BLaER1 (cell line): ENCODE results near the gene MOB3B.

Source experiments
- H3K27ac ChIP-seq: shearing (Covaris generic); formaldehyde crosslinking; 2 replicates; pipeline ENCODE4 v1.8.1; 2022
- H3K27me3 ChIP-seq: shearing (Covaris generic); formaldehyde crosslinking; 2 replicates; pipeline ENCODE4 v1.8.1; 2022
- H3K36me3 ChIP-seq: shearing (Covaris generic); formaldehyde crosslinking; 2 replicates; pipeline ENCODE4 v1.8.1; 2022
- H3K4me1 ChIP-seq: shearing (Covaris generic); formaldehyde crosslinking; 2 replicates; pipeline ENCODE4 v1.8.1; 2022
- H3K4me2 ChIP-seq: shearing (Covaris generic); formaldehyde crosslinking; 2 replicates; pipeline ENCODE4 v1.8.1; 2022
- H3K4me3 ChIP-seq: shearing (Covaris generic); formaldehyde crosslinking; 2 replicates; pipeline ENCODE4 v1.8.1; 2022
- H3K9ac ChIP-seq: shearing (Covaris generic); formaldehyde crosslinking; 2 replicates; pipeline ENCODE4 v1.8.1; 2022
- H3K9me3 ChIP-seq: shearing (Covaris generic); formaldehyde crosslinking; 2 replicates; pipeline ENCODE4 v1.8.1; 2022
- H4K20me1 ChIP-seq: shearing (Covaris generic); formaldehyde crosslinking; 2 replicates; pipeline ENCODE4 v1.8.1; 2022
- Cebpa-rat ChIP-seq: shearing (Covaris generic); IDR thresholded peaks from 2 replicates; pipeline ENCODE4 v1.8.1; 2022

MOB3B gene

DNA sequence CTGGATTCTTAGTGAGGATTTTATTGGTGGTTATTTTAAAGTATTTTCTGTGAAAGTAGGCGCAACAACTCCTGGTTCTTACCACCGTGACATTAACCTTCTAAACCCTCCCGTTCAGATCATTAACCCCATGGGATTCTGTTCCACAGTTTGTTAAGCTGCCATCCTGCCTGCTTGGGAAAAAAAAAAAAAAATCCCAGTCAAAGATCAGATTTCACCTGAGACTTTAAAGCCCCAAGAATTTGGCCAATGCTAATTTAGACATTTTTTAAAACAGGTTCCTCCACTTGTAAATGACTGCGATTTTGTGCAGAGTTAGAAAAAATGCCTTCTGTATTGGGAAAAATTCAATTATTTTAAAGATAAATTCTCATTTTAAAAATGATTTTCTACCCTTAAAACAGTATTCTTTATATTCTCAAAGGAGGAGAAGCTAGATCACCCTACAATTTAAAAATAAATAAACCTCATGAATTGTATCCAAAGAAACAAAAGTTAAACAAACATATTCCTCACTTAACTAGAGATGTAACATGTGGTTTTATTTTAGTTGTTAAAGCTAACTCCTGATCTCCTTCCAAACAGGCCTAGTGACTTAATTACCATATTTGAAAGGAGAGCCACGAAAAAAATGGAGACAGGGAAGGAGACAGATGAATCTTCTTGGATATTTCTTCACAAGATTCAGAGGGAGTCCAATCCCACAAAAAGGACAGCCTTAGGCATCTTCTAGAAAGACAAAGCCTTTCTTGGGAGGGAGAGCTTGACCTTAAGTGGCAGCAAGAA, 98.7 kb downstream of the MOB3B start:
- H3K9ac ChIP-seq, result no peak overlapping the region
- no peaks in the 10 kb centered on the region for H3K9me3 ChIP-seq
- no peak overlapping the region for H3K4me2 ChIP-seq
- no peak overlapping the region for H3K27ac ChIP-seq
- no peaks in the 10 kb centered on the region for H3K27me3 ChIP-seq
- no peak overlapping the region for H3K4me3 ChIP-seq
- H3K4me1 ChIP-seq, result peaks cover 18% of the 10 kb centered on the region
- no peaks in the 10 kb centered on the region for H3K36me3 ChIP-seq
- no peaks in the 10 kb centered on the region for H4K20me1 ChIP-seq
- no peak for TF ChIP-seq Cebpa-rat

DNA sequence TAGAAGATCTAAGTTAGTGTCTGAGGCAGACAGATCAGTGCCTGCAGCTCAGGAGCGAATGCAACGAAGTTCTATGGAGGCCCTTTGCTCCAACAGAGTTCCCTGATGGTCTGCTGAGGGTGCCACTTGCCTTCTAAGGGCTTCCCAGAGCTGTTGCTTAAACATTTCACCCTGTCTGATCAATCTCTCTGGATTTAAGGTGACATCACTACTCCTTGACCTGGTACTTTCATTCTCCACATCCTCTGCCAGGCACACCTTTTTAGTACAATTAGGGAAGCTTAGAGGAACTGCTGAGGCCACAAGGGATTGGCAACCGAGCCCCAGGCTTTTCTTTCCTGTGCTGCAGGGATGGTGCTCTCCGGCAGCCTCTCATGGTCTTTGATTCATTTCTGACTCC, 99.7 kb downstream of the MOB3B start:
- Histone ChIP-seq H4K20me1 (no peaks in the 10 kb centered on the region), H3K4me3 (no peak overlapping the region), H3K9me3 (no peaks in the 10 kb centered on the region), H3K27ac (no peak overlapping the region), H3K4me1 (peaks cover 18% of the 10 kb centered on the region), H3K4me2 (peak overlapping the region; percentile 18; the same call in 1 of the 2 replicates), H3K9ac (no peak overlapping the region), H3K36me3 (no peaks in the 10 kb centered on the region), H3K27me3 (no peaks in the 10 kb centered on the region)
- no peak for TF ChIP-seq Cebpa-rat

DNA sequence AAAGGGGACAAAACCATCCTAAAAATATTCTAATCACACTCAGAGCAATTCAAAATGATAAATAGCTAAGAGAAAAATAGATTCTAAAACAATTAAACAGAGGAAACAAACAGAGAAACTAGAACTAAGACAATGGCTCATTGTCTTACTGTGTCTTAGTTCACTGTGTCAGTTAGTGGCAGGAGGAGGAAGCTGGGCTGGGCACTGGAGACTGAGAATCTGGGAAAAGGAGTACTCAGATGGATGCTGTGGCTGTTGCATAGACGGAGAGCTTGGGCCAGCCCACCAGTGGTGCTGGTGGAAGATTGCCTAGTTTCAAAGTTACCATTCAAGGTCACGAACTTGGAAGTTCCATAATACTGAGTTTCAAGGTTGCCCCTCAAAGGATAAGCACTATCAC, 100.2 kb downstream of the MOB3B start:
- Histone ChIP-seq H3K4me1 (peaks cover 18% of the 10 kb centered on the region), H3K9ac (no peak overlapping the region), H3K27ac (no peak overlapping the region), H4K20me1 (no peaks in the 10 kb centered on the region), H3K27me3 (no peaks in the 10 kb centered on the region), H3K9me3 (no peaks in the 10 kb centered on the region), H3K4me3 (no peak overlapping the region), H3K4me2 (no peak overlapping the region), H3K36me3 (no peaks in the 10 kb centered on the region)
- TF ChIP-seq Cebpa-rat, result no peak

DNA sequence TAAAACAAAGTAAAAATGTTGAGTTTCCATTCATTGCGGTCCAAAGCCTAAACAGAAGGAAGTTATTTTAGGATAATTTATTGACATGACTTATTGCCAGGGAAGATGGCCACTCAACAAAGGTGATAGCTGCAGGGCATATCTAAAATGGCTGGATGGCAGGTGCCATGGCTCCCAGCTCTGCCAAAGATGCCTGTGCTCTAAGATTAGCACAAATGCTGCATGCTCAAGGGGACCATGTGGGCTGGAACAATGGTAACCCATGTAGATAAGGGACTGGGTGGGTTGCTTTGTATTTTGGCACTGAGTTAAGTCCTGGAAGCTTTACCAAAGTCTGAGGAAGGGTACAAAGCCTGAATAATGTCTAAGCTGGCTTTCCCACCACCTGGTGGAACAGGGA, 101.1 kb downstream of the MOB3B start:
- H3K4me2 ChIP-seq, result no peak overlapping the region
- no peaks in the 10 kb centered on the region for H3K9me3 ChIP-seq
- H4K20me1 ChIP-seq, result no peaks in the 10 kb centered on the region
- H3K9ac ChIP-seq, result no peak overlapping the region
- no peak for TF ChIP-seq Cebpa-rat
- no peak overlapping the region for H3K27ac ChIP-seq
- peaks cover 18% of the 10 kb centered on the region for H3K4me1 ChIP-seq
- no peak overlapping the region for H3K4me3 ChIP-seq
- H3K36me3 ChIP-seq, result no peaks in the 10 kb centered on the region
- H3K27me3 ChIP-seq, result no peaks in the 10 kb centered on the region

DNA sequence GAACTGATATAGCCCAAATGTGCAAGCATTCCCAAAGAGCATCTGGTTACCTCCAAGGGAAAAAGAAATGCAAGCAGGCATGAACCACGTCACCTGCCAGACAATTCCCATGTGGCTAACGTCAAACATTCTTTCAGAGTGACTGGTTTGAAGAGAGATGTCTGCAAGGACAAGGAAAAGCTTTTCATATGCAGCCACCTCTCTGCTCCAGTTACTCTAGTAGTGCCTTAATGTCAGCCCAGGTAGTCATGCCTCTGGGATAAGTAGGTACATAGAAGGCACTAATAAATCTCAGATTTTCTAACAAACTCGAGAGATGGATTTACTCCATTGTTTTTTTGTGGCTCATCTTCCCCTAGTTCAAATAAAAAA, 102.4 kb downstream of the MOB3B start:
- TF ChIP-seq Cebpa-rat, result no peak
- H3K9me3 ChIP-seq, result no peaks in the 10 kb centered on the region
- no peaks in the 10 kb centered on the region for H3K27me3 ChIP-seq
- H3K9ac ChIP-seq, result no peak overlapping the region
- H3K36me3 ChIP-seq, result no peaks in the 10 kb centered on the region
- no peak overlapping the region for H3K4me3 ChIP-seq
- no peak overlapping the region for H3K27ac ChIP-seq
- peaks cover 12% of the 10 kb centered on the region for H3K4me1 ChIP-seq
- no peak overlapping the region for H3K4me2 ChIP-seq
- no peaks in the 10 kb centered on the region for H4K20me1 ChIP-seq

DNA sequence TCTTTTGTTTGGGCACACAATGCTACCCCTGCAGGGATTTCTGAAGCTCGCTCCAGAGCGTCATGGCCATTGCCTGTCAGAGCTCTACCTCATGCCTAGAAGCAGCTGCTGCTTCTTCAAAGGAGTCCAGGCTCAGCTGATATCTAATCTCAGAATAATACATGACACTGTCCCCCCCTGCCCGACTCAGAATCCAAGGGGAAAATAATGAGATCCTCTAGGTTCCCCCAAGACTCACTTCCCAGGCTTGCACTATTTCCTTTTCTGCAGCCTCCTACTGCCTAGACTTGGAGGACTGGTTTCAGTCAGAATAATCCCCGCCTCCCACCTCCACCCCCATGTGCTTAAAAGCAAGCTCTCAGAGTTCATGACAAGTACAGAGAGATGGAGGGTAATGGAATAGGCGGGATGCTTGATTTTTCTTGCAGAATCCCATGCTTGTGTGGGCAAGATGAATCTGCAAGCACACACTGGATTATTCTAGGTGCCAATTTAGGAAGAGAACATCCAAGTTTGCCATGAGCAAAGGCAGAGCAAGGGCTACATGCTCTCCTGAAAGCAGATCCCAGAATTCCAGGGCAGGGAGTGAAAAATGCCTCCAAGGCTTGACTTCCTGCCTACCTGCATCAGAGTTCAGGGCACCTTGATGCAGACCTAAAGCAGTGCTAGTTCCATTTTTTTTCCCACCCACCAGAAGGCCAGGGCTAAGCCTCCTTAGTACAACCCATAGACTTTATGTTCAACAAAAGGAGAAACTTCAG, 102.9 kb downstream of the MOB3B start:
- Histone ChIP-seq H3K4me3 (no peak overlapping the region), H3K4me1 (peaks cover 6% of the 10 kb centered on the region; the same call in 1 of the 2 replicates), H3K9me3 (no peaks in the 10 kb centered on the region), H3K27ac (no peak overlapping the region), H4K20me1 (no peaks in the 10 kb centered on the region), H3K27me3 (no peaks in the 10 kb centered on the region), H3K36me3 (no peaks in the 10 kb centered on the region), H3K9ac (no peak overlapping the region), H3K4me2 (no peak overlapping the region)
- TF ChIP-seq Cebpa-rat, result no peak

DNA sequence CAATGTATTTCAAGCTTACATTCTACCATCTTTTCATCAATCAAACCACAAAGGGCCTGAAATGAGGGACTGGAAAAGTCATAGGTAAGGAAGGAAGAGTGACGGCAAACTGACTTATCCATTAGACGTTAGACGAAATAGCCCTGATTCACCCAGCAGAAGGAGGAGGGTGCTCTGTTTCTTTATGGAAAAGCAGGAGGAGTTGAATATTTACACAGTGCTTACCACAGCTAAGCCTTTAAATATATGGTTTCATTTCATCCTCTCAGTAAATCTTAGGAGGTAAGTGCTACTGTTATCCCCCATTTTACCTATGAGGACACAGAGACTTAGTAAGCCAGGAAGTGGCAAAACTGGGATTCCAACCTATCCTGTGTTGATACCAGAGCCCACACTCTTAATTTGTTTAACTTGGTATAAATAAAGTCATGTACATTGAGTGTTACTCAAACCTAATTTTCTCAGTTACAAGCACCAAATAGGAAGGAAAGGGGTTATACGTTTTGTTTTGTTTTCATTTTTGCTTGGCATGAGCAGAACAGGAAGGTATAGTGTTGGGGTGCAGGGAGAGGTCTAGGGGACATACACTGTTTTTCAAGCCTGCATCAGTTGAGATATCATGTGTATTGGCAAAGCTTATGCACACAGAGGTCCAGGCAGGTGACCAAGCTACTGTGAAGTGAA, 103.6 kb downstream of the MOB3B start:
- no peak for TF ChIP-seq Cebpa-rat
- Histone ChIP-seq H3K9ac (no peak overlapping the region), H3K36me3 (no peaks in the 10 kb centered on the region), H3K27ac (no peak overlapping the region), H3K4me1 (peaks cover 6% of the 10 kb centered on the region; the same call in 1 of the 2 replicates), H3K4me2 (no peak overlapping the region), H3K27me3 (no peaks in the 10 kb centered on the region), H3K4me3 (no peak overlapping the region), H3K9me3 (no peaks in the 10 kb centered on the region), H4K20me1 (no peaks in the 10 kb centered on the region)

DNA sequence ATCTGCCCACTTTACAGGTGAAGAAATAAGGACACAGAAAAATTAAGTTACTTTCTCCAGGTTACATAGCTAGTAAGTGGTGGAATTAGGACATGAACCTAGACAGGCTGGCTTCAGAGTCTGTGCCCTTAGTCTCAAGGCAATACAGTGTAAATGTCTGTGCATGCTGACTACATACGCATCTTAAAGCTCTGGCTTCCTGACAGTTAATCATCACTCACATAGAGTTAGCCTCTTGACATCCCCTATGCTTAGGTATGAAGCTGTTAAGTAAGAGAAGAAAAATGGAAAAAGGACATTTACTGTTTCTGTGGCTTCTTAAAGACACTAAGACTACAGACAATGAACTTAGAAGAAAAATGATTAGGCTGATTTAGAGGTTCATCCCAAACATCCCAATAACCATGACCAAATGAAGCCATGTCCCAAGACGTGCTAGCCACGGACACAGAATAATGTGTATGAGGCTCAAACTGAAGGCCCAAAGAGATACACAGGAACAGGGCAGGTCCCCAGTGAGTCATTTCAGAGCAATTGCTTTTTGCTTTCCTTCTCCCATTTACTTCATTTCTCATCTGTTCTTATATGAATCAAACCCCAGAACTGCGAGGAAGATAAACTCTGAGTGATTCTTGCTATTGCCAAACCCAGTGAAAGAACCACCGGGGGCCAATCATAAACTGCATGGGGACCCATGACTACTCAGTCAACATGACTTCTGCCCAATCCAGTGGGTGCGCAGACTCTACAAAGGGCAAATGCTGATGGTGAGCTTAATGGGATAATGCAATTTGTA, 105.5 kb downstream of the MOB3B start:
- no peak for TF ChIP-seq Cebpa-rat
- H3K27me3 ChIP-seq, result no peaks in the 10 kb centered on the region
- H3K9me3 ChIP-seq, result 0 out of 2 replicates have a peak, but pooled peaks cover 6% of the 10 kb centered on the region
- no peak overlapping the region for H3K4me3 ChIP-seq
- no peaks in the 10 kb centered on the region for H4K20me1 ChIP-seq
- H3K9ac ChIP-seq, result no peak overlapping the region
- H3K4me2 ChIP-seq, result no peak overlapping the region
- H3K4me1 ChIP-seq, result no peaks in the 10 kb centered on the region
- H3K36me3 ChIP-seq, result no peaks in the 10 kb centered on the region
- H3K27ac ChIP-seq, result no peak overlapping the region

DNA sequence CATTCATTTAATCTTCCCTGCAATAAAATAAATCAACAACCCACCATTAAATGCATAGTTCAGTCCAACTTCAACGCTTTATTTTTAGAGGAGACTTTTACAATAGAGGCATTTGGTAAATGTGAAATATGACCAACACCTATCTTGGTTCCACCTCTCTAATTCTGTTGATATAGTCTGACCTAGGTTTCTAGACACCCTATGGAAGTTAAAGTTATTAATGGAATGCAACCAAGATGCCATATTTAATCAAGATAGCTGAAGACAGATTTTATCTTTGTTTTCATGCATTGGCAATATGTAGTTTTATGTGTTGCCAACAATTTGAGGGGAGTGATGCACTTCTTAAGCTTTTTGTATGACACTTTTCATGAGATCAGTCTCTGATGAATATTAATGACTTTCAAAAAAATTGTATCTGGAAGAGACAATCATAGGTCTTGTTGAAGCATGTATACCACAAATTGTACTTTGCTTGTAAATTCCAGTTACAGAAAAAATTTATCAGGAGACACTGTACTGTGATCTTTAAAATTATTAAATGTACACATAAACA, 107.3 kb downstream of the MOB3B start:
- Histone ChIP-seq H3K4me3 (no peak overlapping the region), H3K4me2 (no peak overlapping the region), H4K20me1 (no peaks in the 10 kb centered on the region), H3K27ac (no peak overlapping the region), H3K36me3 (no peaks in the 10 kb centered on the region), H3K9me3 (0 out of 2 replicates have a peak, but pooled peaks cover 9% of the 10 kb centered on the region), H3K9ac (no peak overlapping the region), H3K4me1 (no peaks in the 10 kb centered on the region), H3K27me3 (no peaks in the 10 kb centered on the region)
- no peak for TF ChIP-seq Cebpa-rat
